OCI-LY3 (cell line): Measurements from ENCODE around the gene PTPN20.

Experiments
- EZH2phosphoT487 ChIP-seq: fragments of 200-600 bp; shearing (Covaris generic); IDR thresholded peaks from 2 replicates; pipeline ENCODE4 v1.6.1; 2018; ENCODE audit warnings: antibody characterized with exemption, mixed run types, low read depth
- TF ChIP-seq, protein P1 (sequence below): fragments of 200-600, 300-600 bp; sonication (generic); IDR thresholded peaks from 2 replicates; pipeline ENCODE4 v1.5.1; 2014; ENCODE audit warnings: antibody characterized with exemption, low read length, low read depth

GRCh38 chr10:47035171-47035818 lies 124.1 kb downstream of the PTPN20 start:
- TF ChIP-seq, protein P1, sequence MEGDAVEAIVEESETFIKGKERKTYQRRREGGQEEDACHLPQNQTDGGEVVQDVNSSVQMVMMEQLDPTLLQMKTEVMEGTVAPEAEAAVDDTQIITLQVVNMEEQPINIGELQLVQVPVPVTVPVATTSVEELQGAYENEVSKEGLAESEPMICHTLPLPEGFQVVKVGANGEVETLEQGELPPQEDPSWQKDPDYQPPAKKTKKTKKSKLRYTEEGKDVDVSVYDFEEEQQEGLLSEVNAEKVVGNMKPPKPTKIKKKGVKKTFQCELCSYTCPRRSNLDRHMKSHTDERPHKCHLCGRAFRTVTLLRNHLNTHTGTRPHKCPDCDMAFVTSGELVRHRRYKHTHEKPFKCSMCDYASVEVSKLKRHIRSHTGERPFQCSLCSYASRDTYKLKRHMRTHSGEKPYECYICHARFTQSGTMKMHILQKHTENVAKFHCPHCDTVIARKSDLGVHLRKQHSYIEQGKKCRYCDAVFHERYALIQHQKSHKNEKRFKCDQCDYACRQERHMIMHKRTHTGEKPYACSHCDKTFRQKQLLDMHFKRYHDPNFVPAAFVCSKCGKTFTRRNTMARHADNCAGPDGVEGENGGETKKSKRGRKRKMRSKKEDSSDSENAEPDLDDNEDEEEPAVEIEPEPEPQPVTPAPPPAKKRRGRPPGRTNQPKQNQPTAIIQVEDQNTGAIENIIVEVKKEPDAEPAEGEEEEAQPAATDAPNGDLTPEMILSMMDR: no peak
- no peak for TF ChIP-seq EZH2phosphoT487
